Neuronal stem cell (in vitro differentiated cells): ENCODE data around the gene DIDO1.

ENCODE experiments used
- DNase-seq: peaks from one replicate; pipeline ENCODE4 v3.0.0-alpha.2; 2013; ENCODE audit warnings: low spot score
- H2AFZ ChIP-seq: one replicate; pipeline ENCODE4 v1.6.1; 2013; ENCODE audit warnings: mild to moderate bottlenecking, low read length, inconsistent platforms
- H2AK5ac ChIP-seq: 2 replicates; pipeline ENCODE4 v1.6.1; 2013; ENCODE audit warnings: low read depth, mild to moderate bottlenecking, inconsistent platforms, low read length, moderate library complexity, mixed read lengths
- H2BK120ac ChIP-seq: 2 replicates; pipeline ENCODE4 v1.6.1; 2013; ENCODE audit warnings: low read depth, mild to moderate bottlenecking, inconsistent platforms, low read length, moderate library complexity, mixed read lengths
- H2BK12ac ChIP-seq: one replicate; pipeline ENCODE4 v1.6.1; 2013; ENCODE audit warnings: low read length, inconsistent platforms
- H2BK15ac ChIP-seq: 2 replicates; pipeline ENCODE4 v1.6.1; 2013; ENCODE audit warnings: mild to moderate bottlenecking, low read length, inconsistent platforms, mixed read lengths
- H2BK5ac ChIP-seq: one replicate; pipeline ENCODE4 v1.6.1; 2013; ENCODE audit warnings: inconsistent platforms, mild to moderate bottlenecking, low read length, moderate library complexity
- H3K14ac ChIP-seq: one replicate; pipeline ENCODE4 v1.6.1; 2013; ENCODE audit warnings: low read length, inconsistent platforms
- H3K18ac ChIP-seq: 2 replicates; pipeline ENCODE4 v1.6.1; 2013; ENCODE audit warnings: low read length, inconsistent platforms
- H3K23ac ChIP-seq: 2 replicates; pipeline ENCODE4 v1.6.1; 2013; ENCODE audit warnings: low read depth, mild to moderate bottlenecking, mixed read lengths, low read length, inconsistent platforms; ENCODE audit not compliant: poor library complexity
- H3K27ac ChIP-seq: replicated peaks from 3 replicates; pipeline ENCODE4 v1.5.1; 2013; ENCODE audit warnings: low read length, inconsistent platforms
- H3K27me3 ChIP-seq, 3 experiments: 2 replicates each; pipeline ENCODE4 v1.6.1; 2013; ENCODE audit warnings: low read length in 3 of 3, mild to moderate bottlenecking in 2 of 3, inconsistent platforms in 1 of 3, low read depth in 1 of 3, mixed read lengths in 1 of 3, moderate library complexity in 1 of 3; ENCODE audit not compliant: control insufficient read depth in 3 of 3, insufficient read depth in 3 of 3
- H3K36me3 ChIP-seq, 2 donors: replicated peaks in 1 of 2; 2 replicates each; pipeline ENCODE4 v1.6.1; 2013; ENCODE audit warnings: low read length in 2 of 2; ENCODE audit not compliant: control insufficient read depth in 2 of 2, insufficient read depth in 2 of 2
- H3K4ac ChIP-seq: 2 replicates; pipeline ENCODE4 v1.6.1; 2013; ENCODE audit warnings: inconsistent platforms, mild to moderate bottlenecking, low read length, moderate library complexity
- H3K4me1 ChIP-seq, 2 donors: 1 replicate in 1 of 2; 2 replicates in 1 of 2; pipeline ENCODE4 v1.6.1; 2013; ENCODE audit warnings: low read length in 2 of 2, low read depth in 1 of 2; ENCODE audit not compliant: control insufficient read depth in 2 of 2, insufficient read depth in 1 of 2
- H3K4me2 ChIP-seq: one replicate; pipeline ENCODE4 v1.6.1; 2013; ENCODE audit warnings: mild to moderate bottlenecking, low read length, inconsistent platforms; ENCODE audit not compliant: insufficient read depth, poor library complexity, severe bottlenecking
- H3K4me3 ChIP-seq, 2 donors: 2 replicates each; pipeline ENCODE4 v1.5.1; 2013; ENCODE audit warnings: low read length in 2 of 2, mild to moderate bottlenecking in 2 of 2, inconsistent platforms in 1 of 2, moderate library complexity in 1 of 2
- H3K79me1 ChIP-seq: one replicate; pipeline ENCODE4 v1.6.1; 2013; ENCODE audit warnings: low read depth, mild to moderate bottlenecking, inconsistent platforms, low read length, moderate library complexity
- H3K9ac ChIP-seq: one replicate; pipeline ENCODE4 v1.6.1; 2013; ENCODE audit warnings: mild to moderate bottlenecking, low read depth, low read length, inconsistent platforms; ENCODE audit not compliant: poor library complexity
- H3K9me3 ChIP-seq, 2 donors: replicated peaks in 1 of 2; 2 replicates each; pipeline versions ENCODE3 to v1.6.1; 2013; ENCODE audit warnings: low read length in 2 of 2, mild to moderate bottlenecking in 2 of 2, inconsistent platforms in 1 of 2, low read depth in 1 of 2, mixed read lengths in 1 of 2, moderate library complexity in 1 of 2; ENCODE audit not compliant: control insufficient read depth in 2 of 2, insufficient read depth in 1 of 2
- H4K8ac ChIP-seq: one replicate; pipeline ENCODE4 v1.6.1; 2013; ENCODE audit warnings: low read depth, mild to moderate bottlenecking, inconsistent platforms, low read length, moderate library complexity
- H4K91ac ChIP-seq: one replicate; pipeline ENCODE4 v1.6.1; 2013; ENCODE audit warnings: low read length, low read depth, mild to moderate bottlenecking, inconsistent platforms; ENCODE audit not compliant: poor library complexity
- WGBS, 2 donors: extraction: QIAGEN DNeasy Blood & Tissue Kit; methylation state at CpG; one replicate each; pipeline ENCODE4 v1.1.7; 2013; ENCODE audit warnings: missing lambda C conversion rate in 2 of 2, mixed read lengths in 1 of 2; ENCODE audit not compliant: insufficient read length in 2 of 2, insufficient replicate concordance in 1 of 2; ENCODE audit errors: extremely low coverage in 2 of 2; 5-methylcytosine and 5-hydroxymethylcytosine counted together

Gene DIDO1

GRCh38 chr20:62832951-62833391 lies 93.3 kb downstream of the DIDO1 start:
- Histone ChIP-seq H3K23ac (no peak overlapping the region), H3K9ac (no peak overlapping the region), H3K4me2 (no peak overlapping the region), H2AK5ac (no peak overlapping the region), H3K36me3 (no peaks in the 10 kb centered on the region), H2BK120ac (no peak overlapping the region), H2BK15ac (no peak overlapping the region), H3K27me3 (no peaks in the 10 kb centered on the region), H3K79me1 (peaks cover 2% of the 10 kb centered on the region), H4K91ac (no peak overlapping the region), H3K9me3 (peaks cover 0 to 2% of the 10 kb centered on the region in 2 donors), H3K4me3 (peak overlapping the region in 1 of 2 donors; percentile 58), H4K8ac (no peak overlapping the region), H3K27ac (no peak overlapping the region), H3K4me1 (peaks cover 6 to 12% of the 10 kb centered on the region in 2 donors), H3K14ac (no peak overlapping the region), H2BK5ac (no peak overlapping the region), H3K18ac (no peak overlapping the region), H2BK12ac (no peak overlapping the region), H3K4ac (no peak overlapping the region), H2AFZ (peak overlapping the region; percentile 55)
- WGBS, 2 donors = no CpG with 5 or more reads among the region's 14 CpGs
- DNase-seq = no peak

- Histone ChIP-seq H4K8ac (no peak overlapping the region), H2BK15ac (no peak overlapping the region), H4K91ac (no peak overlapping the region), H3K9me3 (peaks cover 0 to 2% of the 10 kb centered on the region in 2 donors), H3K4me3 (no peak overlapping the region), H2BK5ac (no peak overlapping the region), H3K23ac (no peak overlapping the region), H3K18ac (peak overlapping the region; percentile 54), H2AK5ac (no peak overlapping the region), H2BK12ac (no peak overlapping the region), H3K27ac (no peak overlapping the region), H2BK120ac (no peak overlapping the region), H3K36me3 (no peaks in the 10 kb centered on the region), H3K79me1 (peaks cover 2% of the 10 kb centered on the region), H3K4me2 (no peak overlapping the region), H3K27me3 (no peaks in the 10 kb centered on the region), H3K4ac (no peak overlapping the region), H3K4me1 (peaks cover 6 to 12% of the 10 kb centered on the region in 2 donors), H3K14ac (no peak overlapping the region), H3K9ac (no peak overlapping the region), H2AFZ (peak overlapping the region; percentile 55)
- no CpG with 5 or more reads among the region's 22 CpGs for WGBS, 2 donors
- DNase-seq = no peak
Measured at GRCh38 chr20:62832212-62832922, 93.9 kb downstream of the DIDO1 start.

- Histone ChIP-seq H3K79me1 (peaks cover 2% of the 10 kb centered on the region), H2BK15ac (no peak overlapping the region), H3K27ac (no peak overlapping the region), H2BK5ac (no peak overlapping the region), H3K27me3 (no peaks in the 10 kb centered on the region), H2AK5ac (no peak overlapping the region), H3K23ac (no peak overlapping the region), H3K36me3 (no peaks in the 10 kb centered on the region), H3K4me2 (no peak overlapping the region), H4K91ac (no peak overlapping the region), H3K4ac (no peak overlapping the region), H3K4me3 (no peak overlapping the region), H3K18ac (no peak overlapping the region), H4K8ac (no peak overlapping the region), H3K9me3 (peaks cover 0 to 2% of the 10 kb centered on the region in 2 donors), H3K4me1 (peaks cover 6 to 12% of the 10 kb centered on the region in 2 donors), H3K14ac (no peak overlapping the region), H2AFZ (peak overlapping the region; percentile 55), H2BK12ac (no peak overlapping the region), H3K9ac (no peak overlapping the region), H2BK120ac (no peak overlapping the region)
- WGBS, 2 donors = no CpG with 5 or more reads among the region's 10 CpGs
- DNase-seq = no peak
Measured at GRCh38 chr20:62831854-62832211, 94.5 kb downstream of the DIDO1 start.

- H3K36me3 ChIP-seq = no peaks in the 10 kb centered on the region
- peak overlapping the region; percentile 55 for H2AFZ ChIP-seq
- H4K91ac ChIP-seq = no peak overlapping the region
- H3K18ac ChIP-seq = no peak overlapping the region
- H2BK5ac ChIP-seq = no peak overlapping the region
- H3K27ac ChIP-seq = no peak overlapping the region
- no peak overlapping the region for H2BK12ac ChIP-seq
- no peak overlapping the region for H3K4me2 ChIP-seq
- no peak overlapping the region for H3K4me3 ChIP-seq
- H2BK15ac ChIP-seq = no peak overlapping the region
- H4K8ac ChIP-seq = no peak overlapping the region
- no peak overlapping the region for H2AK5ac ChIP-seq
- H3K23ac ChIP-seq = no peak overlapping the region
- H3K9me3 ChIP-seq = peaks cover 0 to 2% of the 10 kb centered on the region in 2 donors
- no peak overlapping the region for H2BK120ac ChIP-seq
- no CpG with 5 or more reads among the region's 10 CpGs for WGBS, 2 donors
- peaks cover 2% of the 10 kb centered on the region for H3K79me1 ChIP-seq
- H3K27me3 ChIP-seq = no peaks in the 10 kb centered on the region
- peaks cover 6 to 12% of the 10 kb centered on the region in 2 donors for H3K4me1 ChIP-seq
- no peak overlapping the region for H3K4ac ChIP-seq
- no peak for DNase-seq
- H3K14ac ChIP-seq = no peak overlapping the region
- H3K9ac ChIP-seq = no peak overlapping the region
Measured at GRCh38 chr20:62831361-62831788, 94.9 kb downstream of the DIDO1 start.
